GM18861 (cell line): ENCODE data around the gene COPS3.
"Not testable (repeated sequence)": the region's sequence is repeated elsewhere in the genome, so short reads cannot be mapped to it uniquely, and the experiment has no call there.

ENCODE experiments used
- ATAC-seq: cut with Tn5 transposase; IDR thresholded peaks from one replicate; pipeline ENCODE4 v1.9.1; 2021; ENCODE audit not compliant: unreplicated experiment

Gene COPS3

DNA sequence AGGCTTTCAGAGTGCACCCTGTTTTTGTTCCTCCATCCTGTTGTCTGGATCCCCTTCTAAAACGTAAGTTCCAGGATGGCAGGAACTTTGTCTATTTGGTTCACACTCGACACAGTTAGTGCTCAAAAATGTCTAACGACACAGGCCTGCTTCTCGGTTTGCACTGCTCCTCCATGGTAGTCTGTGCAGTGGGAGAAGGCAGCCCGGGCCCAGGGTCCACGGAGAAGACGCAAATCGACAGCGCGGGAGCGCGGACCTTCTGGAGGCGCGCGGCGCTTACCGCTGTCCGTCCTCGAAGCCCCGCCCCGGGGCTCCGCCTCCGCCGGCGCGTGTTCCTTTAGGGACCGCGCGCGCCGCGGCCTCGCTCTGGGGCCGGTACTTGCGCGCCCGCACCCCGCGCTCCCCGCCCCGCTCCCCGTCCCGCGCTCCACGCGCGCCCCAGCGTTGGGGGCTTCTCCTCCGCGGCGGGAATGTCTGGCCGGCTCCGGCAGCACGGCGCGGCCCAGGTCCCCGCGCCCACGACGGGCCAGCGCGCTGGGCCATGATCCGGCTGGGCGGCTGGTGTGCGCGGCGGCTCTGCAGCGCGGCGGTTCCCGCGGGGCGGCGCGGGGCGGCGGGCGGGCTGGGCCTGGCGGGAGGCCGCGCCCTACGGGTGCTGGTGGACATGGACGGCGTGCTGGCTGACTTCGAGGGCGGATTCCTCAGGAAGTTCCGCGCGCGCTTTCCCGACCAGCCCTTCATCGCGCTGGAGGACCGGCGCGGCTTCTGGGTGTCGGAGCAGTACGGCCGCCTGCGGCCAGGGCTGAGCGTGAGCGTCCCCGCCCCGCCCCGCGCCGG lies 22.2 kb upstream of the COPS3 start, which contains the start of gene NT5M:
Gene NT5M, plus strand, starts transcription at position 364 of the 837 bp plus-strand sequence. Its CDS starts 178 bp downstream, at position 542.
- no peak for ATAC-seq

DNA sequence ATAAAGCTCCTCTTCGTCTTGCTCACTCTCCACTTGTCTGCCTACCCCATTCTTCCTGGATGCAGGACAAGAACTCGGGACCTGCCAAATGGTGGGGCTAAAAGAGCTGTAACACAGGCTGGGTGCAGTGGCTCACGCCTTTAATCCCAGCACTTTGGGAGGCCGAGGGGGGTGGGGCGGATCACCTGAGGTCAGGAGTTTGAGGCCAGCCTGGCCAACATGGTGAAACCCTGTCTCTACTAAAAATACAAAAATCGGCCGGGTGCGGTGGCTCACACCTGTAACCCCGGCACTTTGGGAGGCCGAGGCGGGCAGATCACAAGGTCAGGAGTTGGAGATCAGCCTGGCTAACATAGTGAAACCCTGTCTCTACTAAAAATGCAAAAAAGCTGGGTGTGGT lies 20.6 kb upstream of the COPS3 start:
- not testable (repeated sequence) for ATAC-seq

DNA sequence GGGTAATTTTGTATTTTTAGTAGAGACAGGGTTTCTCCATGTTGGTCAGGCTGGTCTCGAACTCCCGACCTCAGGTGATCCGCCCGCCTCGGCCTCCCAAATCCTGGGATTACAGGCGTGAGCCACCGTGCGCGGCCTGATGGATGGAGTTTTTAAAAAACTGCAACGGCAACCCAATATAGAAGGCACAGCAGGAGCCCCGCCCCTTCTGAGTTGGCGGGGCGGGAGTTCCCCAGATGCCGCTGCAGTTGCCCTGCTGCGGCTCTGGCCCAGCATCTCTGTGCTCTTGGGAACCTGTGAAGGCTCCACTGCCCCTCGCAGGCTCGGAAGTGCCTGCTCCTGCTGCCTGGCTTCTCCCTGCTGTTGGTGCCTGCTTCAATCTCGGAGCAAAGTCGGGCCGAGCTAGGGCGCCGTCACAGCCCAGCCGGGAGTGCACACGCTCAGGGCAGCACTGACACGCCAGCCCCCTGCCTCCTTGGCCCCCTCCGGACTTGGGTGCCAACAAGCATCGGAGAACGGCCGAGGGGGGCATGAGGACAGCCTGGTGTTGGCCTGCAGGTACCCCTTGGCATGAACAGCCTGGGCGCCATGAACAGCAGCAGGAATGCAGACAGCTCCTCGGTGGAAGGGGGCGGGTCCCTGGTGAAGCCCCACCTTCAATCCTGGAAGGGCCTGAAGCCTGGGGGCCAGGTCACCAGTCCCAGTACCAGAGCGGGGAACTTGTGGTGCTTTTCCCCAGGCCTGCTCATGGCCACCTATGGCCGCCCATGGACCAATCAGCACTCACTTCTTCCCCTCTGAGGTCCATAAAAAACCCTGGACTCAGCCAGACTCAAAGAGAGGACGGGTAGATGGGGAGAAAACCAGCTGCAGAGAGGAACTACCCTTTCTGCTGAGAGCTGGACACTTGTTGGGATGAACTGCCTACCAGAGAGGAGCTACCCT lies 19.9 kb upstream of the COPS3 start:
- ATAC-seq, result no peak

DNA sequence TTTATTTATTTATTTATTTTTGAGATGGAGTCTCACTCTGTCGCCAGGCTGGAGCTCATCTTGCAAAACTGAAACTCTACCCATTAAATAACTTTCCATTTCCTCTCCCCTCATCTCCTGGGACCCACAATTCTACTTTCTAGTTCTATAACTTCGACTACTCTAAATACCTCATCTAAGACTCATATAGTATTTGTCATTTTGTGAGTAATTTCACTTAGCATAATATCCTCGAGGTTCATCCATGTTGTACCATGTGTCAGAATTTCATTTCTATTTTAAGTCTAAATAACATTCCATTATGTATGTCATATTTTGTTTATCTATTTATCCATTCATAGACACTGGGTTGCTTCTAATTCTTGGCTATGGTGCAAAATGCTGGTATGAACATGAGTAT lies 17.1 kb upstream of the COPS3 start:
- ATAC-seq, result no peak

DNA sequence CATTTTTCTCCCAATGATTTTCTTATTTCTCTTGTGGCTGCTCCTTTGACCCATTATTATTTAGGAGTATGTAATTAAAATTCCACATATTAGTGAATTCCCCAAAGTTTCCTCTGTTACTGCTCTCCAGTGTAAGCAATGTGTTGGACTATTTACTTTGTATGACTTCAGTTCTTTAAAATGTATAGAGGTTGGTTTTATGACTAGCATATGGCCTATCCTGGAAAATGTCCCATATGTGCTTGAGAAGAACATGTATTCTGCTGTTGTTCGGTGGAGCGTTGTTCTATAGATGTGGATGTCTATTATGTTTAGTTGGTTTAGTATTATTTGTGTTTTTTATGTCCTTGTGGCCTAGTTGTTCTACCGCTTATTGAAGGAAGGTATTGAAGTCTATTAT lies 16.2 kb upstream of the COPS3 start:
- no peak for ATAC-seq

DNA sequence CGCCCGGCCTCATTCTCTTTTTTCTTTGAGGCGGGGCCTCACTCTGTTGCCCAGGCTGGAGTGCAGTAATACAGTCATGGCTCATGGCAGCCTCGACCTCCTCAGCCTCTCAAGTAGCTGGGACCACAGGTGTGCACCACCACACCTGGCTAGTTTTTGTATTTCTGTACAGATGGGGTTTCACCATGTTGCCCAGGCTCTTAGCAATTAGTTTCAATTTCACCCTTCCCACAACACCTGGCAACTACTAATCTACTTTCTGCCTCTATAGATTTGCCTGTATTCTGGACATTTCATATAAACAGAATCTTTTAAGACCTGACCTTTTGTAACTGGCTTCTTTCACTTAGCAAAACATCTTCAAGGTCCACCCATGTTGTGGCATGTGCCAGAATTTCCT lies 14.1 kb upstream of the COPS3 start:
- no peak for ATAC-seq

DNA sequence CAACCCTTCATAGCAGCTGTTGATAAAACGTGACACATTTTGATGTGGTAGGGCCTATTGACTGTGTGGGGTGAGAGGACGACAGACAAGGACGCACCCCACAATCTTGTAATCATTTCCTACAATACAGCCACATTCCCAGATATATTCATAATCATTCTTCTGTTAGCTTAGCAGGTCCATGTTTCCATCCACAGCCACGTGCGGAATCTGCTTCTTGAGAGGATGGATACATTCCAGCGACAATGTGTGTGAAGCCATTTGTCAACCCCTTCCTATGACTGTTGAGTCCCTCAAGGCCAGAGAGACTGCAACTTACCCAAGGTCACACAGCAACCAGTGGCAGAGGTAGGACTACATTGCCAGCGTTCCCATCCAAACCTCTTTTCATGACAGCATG lies 8.7 kb upstream of the COPS3 start:
- ATAC-seq, result no peak

DNA sequence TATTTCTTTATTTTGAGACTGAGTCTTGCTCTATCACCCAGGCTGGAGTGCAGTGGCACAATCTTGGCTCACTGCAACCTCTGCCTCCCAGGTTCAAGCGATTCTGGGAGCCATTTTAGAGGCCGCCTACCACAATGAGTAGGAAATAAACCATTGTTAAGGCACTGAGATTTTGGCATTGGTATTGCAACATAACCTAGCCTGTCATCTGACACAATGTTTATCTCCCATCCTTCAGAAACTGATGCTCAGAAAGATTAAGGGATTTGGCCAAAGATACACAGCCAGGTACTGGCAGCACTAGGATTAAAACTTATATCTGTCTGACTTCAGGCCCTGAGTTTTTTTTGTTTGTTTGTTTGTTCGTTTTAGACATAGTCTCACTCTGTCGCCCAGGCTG lies 8.0 kb upstream of the COPS3 start:
- ATAC-seq, result no peak

DNA sequence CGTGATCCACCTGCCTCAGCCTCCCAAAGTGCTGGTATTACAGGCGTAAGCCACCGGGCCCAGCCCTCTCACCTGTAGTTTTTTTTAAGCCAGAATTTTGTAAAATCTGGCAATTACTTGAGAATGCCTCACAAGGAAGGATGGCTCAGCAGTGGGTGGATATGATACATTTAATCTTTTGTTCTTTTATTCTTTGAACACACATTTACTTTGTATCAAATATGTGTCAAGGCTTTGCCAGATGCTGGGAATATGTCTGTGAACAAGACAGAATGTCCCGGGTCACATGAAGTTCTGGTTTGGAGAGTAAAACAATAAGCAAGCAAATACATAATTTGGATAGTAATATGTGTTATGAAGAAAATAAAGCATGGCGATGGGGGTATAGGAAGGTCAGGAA lies 4.9 kb upstream of the COPS3 start:
- ATAC-seq, result no peak

DNA sequence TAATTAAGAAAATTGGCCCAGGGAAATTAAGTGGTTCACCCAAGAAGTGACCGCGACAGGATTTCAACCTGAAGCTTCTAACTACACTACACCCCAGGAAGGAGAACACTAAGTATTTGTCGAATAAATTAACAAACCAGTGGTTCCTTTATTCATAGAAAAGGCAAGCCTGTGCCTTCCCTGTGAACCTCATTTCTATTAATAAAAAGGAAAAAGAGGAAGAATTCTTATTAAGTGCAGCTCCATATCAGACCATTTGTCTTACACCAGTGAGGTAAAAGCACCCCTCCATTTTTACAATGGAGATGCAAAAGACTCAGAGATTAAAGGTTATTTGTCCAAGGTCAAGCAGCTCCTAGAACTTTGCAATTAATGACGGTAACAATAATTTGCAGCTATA lies 1.7 kb downstream of the COPS3 start:
- ATAC-seq, result no peak

DNA sequence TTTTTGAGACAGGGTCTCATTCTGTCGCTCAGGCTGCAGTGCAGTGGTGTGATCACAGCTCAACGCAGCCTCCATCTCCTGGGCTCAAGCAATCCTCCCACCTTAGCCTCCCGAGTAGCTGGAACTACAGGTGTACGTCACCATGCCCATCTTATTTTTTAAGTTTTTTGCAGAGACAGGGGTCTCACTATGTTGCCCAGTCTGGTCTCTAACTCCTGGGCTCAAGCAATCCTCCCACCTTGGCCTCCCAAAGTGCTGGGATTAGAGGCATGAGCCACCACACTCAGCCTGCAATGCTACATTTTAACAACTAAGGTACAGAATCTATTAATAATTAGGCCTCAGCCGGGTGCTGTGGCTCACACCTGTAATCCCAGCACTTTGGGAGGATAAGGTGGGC lies 3.6 kb downstream of the COPS3 start:
- not testable (repeated sequence) for ATAC-seq

DNA sequence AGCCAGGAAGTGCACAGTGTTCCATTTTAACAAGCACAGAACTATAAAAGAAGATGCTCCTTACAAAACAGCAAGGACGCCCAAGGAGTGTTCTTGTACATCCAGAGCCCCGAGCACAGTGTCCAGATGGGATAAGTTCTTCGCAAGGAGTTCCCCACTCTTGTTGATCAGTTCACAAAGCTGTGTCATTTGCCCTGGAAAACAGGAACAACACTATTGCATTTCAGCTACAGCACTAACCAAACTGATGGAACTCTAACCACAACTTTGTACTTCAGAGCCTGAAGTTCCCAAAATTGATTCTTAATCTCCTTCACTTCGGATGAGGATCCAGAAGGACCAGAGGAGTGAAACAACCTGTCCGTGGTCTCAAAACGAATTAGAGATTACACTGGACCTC lies 5.1 kb downstream of the COPS3 start:
- no peak for ATAC-seq

DNA sequence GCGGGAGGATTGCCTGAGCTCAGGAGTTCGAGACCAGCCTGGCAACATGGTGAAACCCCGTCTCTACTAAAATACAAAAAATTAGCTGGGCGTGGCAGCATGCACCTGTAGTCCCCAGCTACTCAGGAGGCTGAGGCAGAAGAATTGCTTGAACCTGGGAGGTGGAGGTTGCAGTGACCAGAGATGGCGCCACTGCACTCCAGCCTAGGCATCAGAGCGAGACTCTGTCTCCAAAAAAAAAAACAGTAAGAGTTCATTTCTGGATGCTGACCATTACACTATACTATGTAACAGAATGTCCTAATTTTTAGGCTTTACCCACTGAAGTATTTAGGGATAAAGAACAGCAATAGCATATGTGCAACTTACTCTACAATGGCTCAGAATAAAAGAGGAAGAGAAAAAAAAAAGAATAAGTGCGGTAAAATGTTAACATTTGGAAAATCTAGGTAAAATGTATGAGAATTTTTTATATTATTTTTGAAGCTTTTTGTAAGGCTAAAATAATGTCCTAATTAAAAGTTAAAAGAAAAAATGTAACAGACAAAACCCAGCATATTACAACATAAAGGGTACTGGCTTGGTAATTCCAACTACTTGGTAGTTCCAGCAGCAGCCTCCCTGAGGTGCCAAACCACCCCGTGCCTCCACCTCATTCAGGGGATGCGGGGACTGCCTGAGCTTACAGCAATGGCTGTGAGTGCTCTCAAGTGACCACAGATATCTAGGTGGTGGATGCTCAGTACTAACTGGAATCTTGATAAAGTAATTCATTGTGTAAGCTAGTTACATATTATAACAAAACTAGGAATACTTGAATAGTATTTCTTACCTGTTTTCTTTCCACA lies 10.9 kb downstream of the COPS3 start:
- no peak for ATAC-seq

DNA sequence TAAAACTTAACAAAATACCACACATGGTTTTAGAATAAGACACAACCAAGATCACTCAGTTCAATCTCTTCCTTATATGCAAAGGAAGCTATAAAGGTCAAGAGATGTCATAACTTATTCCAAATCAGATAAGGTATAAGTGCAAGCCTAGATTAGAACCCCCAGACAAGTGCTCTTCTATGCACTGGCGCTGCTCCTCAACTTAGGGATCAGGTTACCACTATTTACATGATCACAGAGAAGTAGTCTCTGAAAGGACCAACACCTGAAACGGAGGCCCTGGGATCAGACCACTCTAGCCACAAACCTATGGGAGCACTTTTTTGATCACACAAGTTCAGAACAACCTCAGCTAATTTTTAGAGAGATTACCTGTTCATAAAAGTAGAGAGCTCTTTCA lies 16.6 kb downstream of the COPS3 start:
- no peak for ATAC-seq

DNA sequence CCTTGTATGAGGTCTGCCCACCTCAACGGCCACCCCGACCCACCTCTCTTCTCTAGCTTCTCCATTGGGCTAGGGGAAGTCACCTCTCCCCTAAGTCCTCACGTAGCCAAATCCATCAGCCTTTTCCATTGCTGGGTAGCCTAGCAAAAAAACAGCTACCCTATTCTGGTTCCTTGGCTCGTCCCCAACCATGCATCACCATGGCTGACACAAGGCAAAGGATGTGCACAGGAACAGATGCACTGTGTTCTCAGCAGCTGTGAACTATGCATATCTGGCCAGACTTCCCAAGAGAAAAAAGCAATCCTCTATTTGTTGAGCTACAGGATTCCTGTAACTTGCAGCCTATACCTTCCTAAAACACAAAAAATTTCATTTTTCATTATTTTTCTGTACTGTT lies 22.0 kb downstream of the COPS3 start:
- ATAC-seq, result no peak

DNA sequence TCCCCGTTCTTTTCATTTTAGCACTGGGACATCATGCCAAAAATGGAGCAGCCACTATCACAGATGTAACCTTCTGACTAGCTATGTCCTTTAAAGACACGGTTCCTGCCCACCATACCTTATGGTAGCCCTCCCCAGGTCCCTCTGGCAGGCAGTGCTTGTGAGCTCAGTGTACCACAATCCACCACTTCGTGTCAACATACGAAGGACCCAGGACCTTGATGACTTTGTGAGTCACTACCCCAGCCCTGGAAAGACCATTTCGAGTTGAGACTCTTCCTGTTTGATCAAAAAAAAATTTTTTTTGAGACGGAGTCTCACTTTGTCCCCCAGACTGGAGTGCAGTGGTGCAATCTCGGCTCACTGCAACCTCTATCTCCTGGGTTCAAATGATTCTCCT lies 23.0 kb downstream of the COPS3 start:
- ATAC-seq, result no peak

DNA sequence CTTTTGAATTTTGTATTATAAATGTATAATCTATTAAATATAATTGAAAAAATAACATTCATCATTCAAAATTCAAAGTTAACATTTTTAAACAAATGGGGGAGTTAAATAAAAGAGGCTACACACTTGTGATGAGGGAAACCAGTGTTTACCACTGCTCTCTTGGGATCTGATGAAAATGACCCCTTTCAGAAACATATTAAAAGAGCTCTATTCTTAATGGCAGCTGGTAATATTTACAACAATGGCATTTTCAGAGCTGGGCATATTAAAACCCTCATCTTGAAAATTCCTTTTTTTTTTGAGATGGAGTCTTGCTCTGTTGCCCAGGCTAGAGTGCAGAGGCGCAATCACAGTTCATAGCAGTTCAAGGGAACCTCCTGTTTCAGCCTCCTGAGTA lies 24.7 kb downstream of the COPS3 start:
- no peak for ATAC-seq

DNA sequence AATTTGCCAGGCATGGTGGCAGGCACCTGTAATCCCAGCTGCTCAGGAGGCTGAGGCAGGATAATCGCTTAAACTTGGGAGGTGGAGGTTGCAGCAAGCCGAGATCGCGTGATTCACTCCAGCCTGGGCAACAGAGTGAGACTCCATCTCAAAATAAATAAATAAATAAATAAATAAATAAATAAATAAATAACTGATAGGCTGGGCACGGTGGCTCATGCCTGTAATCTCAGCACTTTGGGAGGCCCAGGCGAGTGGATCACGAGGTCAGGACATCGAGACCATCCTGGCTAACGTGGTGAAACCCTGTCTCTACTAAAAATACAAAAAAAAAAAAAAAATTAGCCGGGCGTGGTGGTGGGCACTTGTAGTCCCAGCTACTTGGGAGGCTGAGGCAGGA lies 25.4 kb downstream of the COPS3 start:
- not testable (repeated sequence) for ATAC-seq

DNA sequence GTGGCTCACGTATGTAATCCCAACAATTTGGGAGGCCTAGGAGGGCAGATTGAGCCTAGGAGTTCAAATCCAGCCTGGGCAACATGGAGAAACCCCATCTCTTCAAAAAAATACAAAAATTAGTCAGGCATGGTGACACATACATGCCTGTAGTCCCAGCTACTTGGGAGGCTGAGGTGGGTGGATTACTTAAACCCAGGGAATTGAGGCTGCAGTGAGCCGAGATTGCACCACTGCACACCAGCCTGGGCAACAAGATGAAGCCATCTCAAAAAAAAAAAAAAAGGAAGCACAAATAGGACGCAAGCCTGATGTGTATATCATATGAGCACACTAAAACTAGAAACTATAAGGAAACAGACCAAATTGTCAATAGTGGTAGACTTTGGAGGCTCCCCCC lies 27.0 kb downstream of the COPS3 start:
- ATAC-seq, result no peak

DNA sequence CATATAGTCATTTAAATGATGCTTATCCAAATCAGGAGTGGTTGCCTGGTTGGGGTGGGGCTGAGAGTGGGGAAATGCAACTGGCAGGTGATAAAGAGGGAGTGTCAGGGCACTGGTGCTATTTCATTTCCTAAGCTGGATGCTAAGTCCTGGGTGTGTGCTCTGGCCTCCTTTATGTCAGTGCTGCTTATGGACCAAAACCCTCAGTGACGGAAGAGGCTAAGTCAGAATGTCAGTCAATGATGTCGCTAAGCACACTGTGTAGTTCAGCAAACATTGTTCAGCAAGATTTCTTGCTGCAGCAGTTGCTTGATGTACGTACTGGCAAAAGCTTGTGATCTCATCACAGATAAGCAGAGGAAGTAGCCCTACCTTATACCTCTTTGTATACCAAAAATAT lies 27.6 kb downstream of the COPS3 start:
- no peak for ATAC-seq

DNA sequence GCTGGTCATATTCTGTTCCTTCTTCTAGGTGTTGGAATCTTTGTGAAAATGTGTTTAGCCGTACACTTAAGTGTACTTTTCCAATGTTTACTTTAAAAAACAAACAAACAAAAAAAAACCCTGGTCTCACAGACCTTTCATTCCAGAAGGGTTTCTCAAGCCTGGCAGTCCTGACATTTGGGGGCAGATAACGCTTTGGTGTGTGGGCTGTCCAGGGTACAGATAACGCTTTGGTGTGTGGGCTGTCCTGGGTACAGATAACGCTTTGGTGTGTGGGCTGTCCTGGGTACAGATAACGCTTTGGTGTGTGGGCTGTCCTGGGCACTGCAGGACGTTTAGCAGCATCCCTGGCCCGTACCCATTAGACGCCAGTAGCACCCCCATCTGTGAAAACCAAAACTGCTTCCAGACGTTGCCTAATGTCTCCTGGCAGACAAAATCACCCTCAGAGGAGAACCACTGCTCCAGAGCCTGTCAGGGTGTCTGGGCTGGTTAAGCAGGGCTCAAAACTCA lies 28.8 kb downstream of the COPS3 start:
- ATAC-seq, result no peak
